IMR-90 (cell line): ENCODE measurements around the gene SLC39A2. TPM values are rescaled to one million over a fixed set of nuclear protein-coding genes. Genes with fewer than 3 reads are reported as not detected.
"Not testable (repeated sequence)": the region's sequence is repeated elsewhere in the genome, so short reads cannot be mapped to it uniquely, and the experiment has no call there.

Source experiments
- ATAC-seq: fragments of 200-7000 bp; cut with Tn5 transposase; 2 replicates; pipeline ENCODE4 v1.9.1; 2020; ENCODE audit warnings: low read depth, mild to moderate bottlenecking, moderate library complexity
- BruUV-seq: library from RNA; stranded (reverse); fragments of 400-500 nt; replicated peaks from 2 replicates; lab custom pipeline; 2021; lab: Mats Ljungman, UMichigan
- CTCF ChIA-PET: fragments of 300-600 bp; formaldehyde crosslinking; extraction: SDS; loops from one replicate; lab custom pipeline; 2021; ENCODE audit warnings: antibody characterized with exemption; lab: Yijun Ruan, JAX
- POLR2A ChIA-PET: fragments of 300-600 bp; sonication (Branson Sonifier 250); formaldehyde crosslinking; loops from one replicate; lab custom pipeline; 2022; ENCODE audit warnings: antibody characterized with exemption; ENCODE audit not compliant: unreplicated experiment; lab: Charles Lee
- DNase-seq: peaks from one replicate; pipeline ENCODE4 v3.0.0; 2013
- H2AFZ ChIP-seq: replicated peaks from 2 replicates; pipeline ENCODE3; 2013; ENCODE audit warnings: low read length, mild to moderate bottlenecking; ENCODE audit not compliant: poor library complexity
- H2AK5ac ChIP-seq: 2 replicates; pipeline ENCODE4 v1.6.1; 2013; ENCODE audit warnings: low read depth, low read length, inconsistent platforms
- H2AK9ac ChIP-seq: replicated peaks from 2 replicates; pipeline ENCODE3; 2013; ENCODE audit warnings: mild to moderate bottlenecking, low read depth, low read length, moderate library complexity; ENCODE audit not compliant: poor library complexity
- H2BK120ac ChIP-seq: 2 replicates; pipeline ENCODE4 v1.6.1; 2013; ENCODE audit warnings: low read depth, low read length, inconsistent platforms
- H2BK15ac ChIP-seq: 3 replicates; pipeline ENCODE4 v1.6.1; 2013; ENCODE audit warnings: low read depth, low read length, inconsistent platforms
- H2BK20ac ChIP-seq: 2 replicates; pipeline ENCODE4 v1.6.1; 2013; ENCODE audit warnings: low read depth, mild to moderate bottlenecking, inconsistent platforms, low read length, moderate library complexity
- H2BK5ac ChIP-seq: 2 replicates; pipeline ENCODE4 v1.6.1; 2013; ENCODE audit warnings: mild to moderate bottlenecking, low read depth, low read length, inconsistent platforms; ENCODE audit not compliant: poor library complexity, severe bottlenecking
- H3K14ac ChIP-seq: replicated peaks from 2 replicates; pipeline ENCODE4 v1.6.1; 2013; ENCODE audit warnings: low read depth, low read length, inconsistent platforms
- H3K18ac ChIP-seq: 2 replicates; pipeline ENCODE4 v1.6.1; 2013; ENCODE audit warnings: low read depth, low read length, control low read depth
- H3K23ac ChIP-seq: 2 replicates; pipeline ENCODE4 v1.6.1; 2013; ENCODE audit warnings: low read depth, low read length, inconsistent platforms
- H3K27ac ChIP-seq: 2 replicates; pipeline ENCODE4 v1.5.1; 2013; ENCODE audit warnings: mild to moderate bottlenecking, control low read depth, low read length; ENCODE audit not compliant: insufficient read depth
- H3K27me3 ChIP-seq: 2 replicates; pipeline ENCODE4 v1.6.1; 2013; ENCODE audit warnings: low read length; ENCODE audit not compliant: control insufficient read depth, insufficient read depth
- H3K36me3 ChIP-seq: 2 replicates; pipeline ENCODE4 v1.6.1; 2013; ENCODE audit warnings: low read length, mixed read lengths; ENCODE audit not compliant: control insufficient read depth, insufficient read depth
- H3K4ac ChIP-seq: 2 replicates; pipeline ENCODE4 v1.6.1; 2013; ENCODE audit warnings: low read depth, low read length, inconsistent platforms
- H3K4me1 ChIP-seq: 2 replicates; pipeline ENCODE4 v1.6.1; 2013; ENCODE audit warnings: low read length, mixed read lengths; ENCODE audit not compliant: control insufficient read depth, insufficient read depth
- H3K4me2 ChIP-seq: 2 replicates; pipeline ENCODE4 v1.6.1; 2013; ENCODE audit warnings: low read depth, mild to moderate bottlenecking, control low read depth, low read length, moderate library complexity
- H3K4me3 ChIP-seq: 2 replicates; pipeline ENCODE4 v1.5.1; 2013; ENCODE audit warnings: low read depth, mild to moderate bottlenecking, control low read depth, low read length, moderate library complexity; ENCODE audit not compliant: insufficient read depth
- H3K56ac ChIP-seq: 2 replicates; pipeline ENCODE4 v1.6.1; 2013; ENCODE audit warnings: low read length, inconsistent platforms; ENCODE audit not compliant: insufficient read depth; ENCODE audit errors: extremely low read depth
- H3K79me1 ChIP-seq, 2 experiments: 2 replicates each; pipeline ENCODE4 v1.6.1; 2013; ENCODE audit warnings: low read length in 2 of 2, inconsistent platforms in 1 of 2, low read depth in 1 of 2
- H3K9ac ChIP-seq: 2 replicates; pipeline ENCODE4 v1.6.1; 2013; ENCODE audit warnings: low read depth, low read length, control low read depth
- H3K9me1 ChIP-seq: 2 replicates; pipeline ENCODE4 v1.6.1; 2013; ENCODE audit warnings: low read length, inconsistent platforms; ENCODE audit not compliant: insufficient read depth
- H3K9me3 ChIP-seq: 2 replicates; pipeline ENCODE4 v1.6.1; 2013; ENCODE audit warnings: low read length; ENCODE audit not compliant: control insufficient read depth, insufficient read depth
- H4K20me1 ChIP-seq: 2 replicates; pipeline ENCODE4 v1.6.1; 2013; ENCODE audit warnings: low read length, inconsistent platforms; ENCODE audit not compliant: insufficient read depth
- H4K5ac ChIP-seq: 2 replicates; pipeline ENCODE4 v1.6.1; 2013; ENCODE audit warnings: mild to moderate bottlenecking, low read depth, low read length, control low read depth
- H4K8ac ChIP-seq, 2 experiments: 2 replicates each; pipeline ENCODE4 v1.6.1; 2013; ENCODE audit warnings: low read depth in 2 of 2, low read length in 2 of 2, control low read depth in 1 of 2, inconsistent platforms in 1 of 2
- H4K91ac ChIP-seq: 2 replicates; pipeline ENCODE4 v1.6.1; 2013; ENCODE audit warnings: low read depth, low read length, inconsistent platforms; ENCODE audit not compliant: insufficient read depth
- BHLHE40 ChIP-seq: fragments of 150-350 bp; IDR thresholded peaks from 2 replicates; pipeline ENCODE4 v1.6.1; 2016; ENCODE audit warnings: mild to moderate bottlenecking, low read depth, low read length
- CEBPB ChIP-seq: IDR thresholded peaks from 2 replicates; pipeline ENCODE4 v1.6.1; 2012; ENCODE audit warnings: low read depth, low read length, improper control_type of control experiment
- MXI1 ChIP-seq: IDR thresholded peaks from 2 replicates; pipeline ENCODE4 v1.6.1; 2012; ENCODE audit warnings: low read depth, mild to moderate bottlenecking, low read length, moderate library complexity, borderline replicate concordance
- WGBS, 2 experiments: methylation state at CpG; one replicate each; pipeline versions ENCODE4 v1.1.5 to v1.1.7; 2013; ENCODE audit warnings: missing lambda C conversion rate in 2 of 2; ENCODE audit not compliant: insufficient read length in 1 of 2; ENCODE audit errors: extremely low coverage in 2 of 2; 5-methylcytosine and 5-hydroxymethylcytosine counted together
- dilution Hi-C: fragments of 300-500 bp; cut with HindIII; formaldehyde crosslinking; loops from one replicate; pipeline ENCODE4 v1.14.3; 2018; ENCODE audit warnings: low sequenced_read_pairs; ENCODE audit not compliant: unreplicated experiment
- in situ Hi-C: fragments of 300-500 bp; cut with MboI; formaldehyde crosslinking; loops from 3 replicates; pipeline ENCODE4 v1.14.3; 2019; ENCODE audit warnings: low sequenced_read_pairs, inconsistent platforms, mixed read lengths
- intact Hi-C: fragments of 100-400 bp; cut with micrococcal nuclease; formaldehyde crosslinking; loops from 2 replicates; pipeline ENCODE4 v1.10.0; 2022
- polyA plus RNA-seq, 3 experiments: library from polyadenylated mRNA; depleted of rRNA; stranded (reverse); fragments of >200 nt; gene quantifications; 2 replicates each; pipeline ENCODE4 v1.2.3, GENCODE V29; 2012; ENCODE audit warnings: low replicate concordance in 1 of 3
- total RNA-seq: library from RNA; depleted of rRNA; stranded (reverse); fragments of >200 nt; gene quantifications from 2 replicates; pipeline ENCODE4 v1.2.3, GENCODE V29; 2012
- TF ChIP-seq, protein P1 (sequence below): fragments of 150-350 bp; IDR thresholded peaks from 2 replicates; pipeline ENCODE4 v1.6.1; 2016; ENCODE audit warnings: low read depth, mild to moderate bottlenecking, low read length, moderate library complexity, borderline replicate concordance

Gene SLC39A2
- total and polyA plus RNA-seq, 2 of the 4 experiments (the other 2 are of a cell fraction): not detected

DNA sequence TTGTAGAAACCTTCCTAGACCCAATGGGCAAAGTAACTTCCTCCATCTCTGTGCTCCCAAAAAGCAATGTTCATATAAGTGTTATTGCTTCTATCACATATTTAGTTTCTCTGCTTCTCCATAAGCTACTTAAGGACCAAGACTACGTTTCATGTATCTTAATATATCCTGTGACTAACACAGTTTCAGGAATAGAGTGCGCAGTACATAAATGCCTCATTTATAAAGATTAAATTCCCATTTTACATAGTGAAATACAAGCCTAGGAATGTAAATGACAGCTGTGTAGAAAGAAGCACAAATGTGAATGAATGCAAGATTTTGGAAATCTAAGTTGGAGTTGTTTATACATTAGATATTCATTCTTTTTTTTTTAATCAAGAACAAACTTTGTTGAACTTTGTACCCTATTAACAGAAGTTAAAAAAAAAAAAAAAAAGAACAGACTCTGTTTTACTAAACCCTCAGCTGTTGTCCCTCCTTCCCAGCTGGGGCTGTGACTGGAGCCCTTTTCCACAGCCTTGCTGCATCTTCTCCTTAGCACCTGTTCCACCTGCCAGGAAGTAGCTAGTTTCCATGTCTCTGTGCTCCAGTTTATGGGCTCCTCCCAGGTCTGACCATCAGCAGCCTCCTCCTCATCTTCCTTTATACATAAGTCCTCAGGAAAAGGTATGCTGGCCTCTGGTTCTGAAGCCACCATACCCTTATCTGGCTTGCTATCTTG, 16.3 kb upstream of the SLC39A2 start:
- in situ Hi-C loops: loop anchor here (25.0 kb wide), 1 partner anchor 646 kb away; the partner anchor contains the start of genes CCNB1IP1 and PARP2
- Histone ChIP-seq H3K4me1 (peaks cover 3% of the 10 kb centered on the region), H4K20me1 (no peaks in the 10 kb centered on the region), H3K79me1 (no peaks in the 10 kb centered on the region), H3K23ac (no peak overlapping the region), H3K36me3 (no peaks in the 10 kb centered on the region), H4K8ac (no peak overlapping the region), H2AFZ (no peak overlapping the region), H3K4ac (no peak overlapping the region), H3K56ac (no peak overlapping the region), H2BK120ac (no peak overlapping the region), H2BK5ac (no peak overlapping the region), H2BK15ac (no peak overlapping the region), H2BK20ac (no peak overlapping the region), H2AK9ac (no peak overlapping the region), H3K4me2 (no peak overlapping the region), H3K9me1 (peaks cover 5% of the 10 kb centered on the region; the same call in 1 of the 2 replicates), H3K9ac (no peak overlapping the region), H3K27ac (no peak overlapping the region), H2AK5ac (no peak overlapping the region), H3K18ac (no peak overlapping the region), H3K4me3 (no peak overlapping the region), H3K9me3 (no peaks in the 10 kb centered on the region), H4K5ac (no peak overlapping the region), H4K91ac (no peak overlapping the region), H3K14ac (no peak overlapping the region), H3K27me3 (peaks cover 2% of the 10 kb centered on the region; the same call in 1 of the 2 replicates)
- TF ChIP-seq MXI1 (no peak), CEBPB (no peak), BHLHE40 (no peak)
- TF ChIP-seq, protein P1, sequence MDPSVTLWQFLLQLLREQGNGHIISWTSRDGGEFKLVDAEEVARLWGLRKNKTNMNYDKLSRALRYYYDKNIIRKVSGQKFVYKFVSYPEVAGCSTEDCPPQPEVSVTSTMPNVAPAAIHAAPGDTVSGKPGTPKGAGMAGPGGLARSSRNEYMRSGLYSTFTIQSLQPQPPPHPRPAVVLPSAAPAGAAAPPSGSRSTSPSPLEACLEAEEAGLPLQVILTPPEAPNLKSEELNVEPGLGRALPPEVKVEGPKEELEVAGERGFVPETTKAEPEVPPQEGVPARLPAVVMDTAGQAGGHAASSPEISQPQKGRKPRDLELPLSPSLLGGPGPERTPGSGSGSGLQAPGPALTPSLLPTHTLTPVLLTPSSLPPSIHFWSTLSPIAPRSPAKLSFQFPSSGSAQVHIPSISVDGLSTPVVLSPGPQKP: no peak
- WGBS, 2 experiments: no CpG with 5 or more reads among the region's 2 CpGs
- CTCF ChIA-PET: interaction anchor here (1.9 kb wide), 1 partner anchor 13 kb away, joined by 5 read pairs; no protein-coding TSS in a partner anchor
- ATAC-seq (no peak), DNase-seq (no peak)
- POLR2A ChIA-PET: no interaction called here
- intact Hi-C loops: no loop called here
- BruUV-seq: no TSS peak
- dilution Hi-C loops: no loop called here

DNA sequence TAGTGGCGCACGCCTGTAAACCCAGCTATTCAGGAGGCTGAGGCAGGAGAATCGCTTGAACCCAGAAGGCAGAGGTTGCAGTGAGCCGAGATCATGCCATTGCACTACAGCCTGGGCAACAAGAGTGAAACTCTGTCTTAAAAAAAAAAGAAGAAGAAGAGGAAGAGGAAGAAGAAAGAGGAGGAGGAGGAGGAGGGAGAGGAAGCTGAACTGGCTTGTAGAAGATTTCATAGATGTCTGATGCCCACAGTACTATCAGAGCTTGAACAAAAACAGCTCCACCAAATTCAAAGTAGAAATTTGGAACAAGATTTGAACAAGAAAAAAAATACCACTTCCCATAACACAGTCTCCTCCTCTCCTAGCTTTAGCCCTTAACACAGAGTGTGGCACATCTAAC, 13.4 kb upstream of the SLC39A2 start:
- H3K9ac ChIP-seq, H3K56ac ChIP-seq, H4K91ac ChIP-seq, intact Hi-C loops, H2AK9ac ChIP-seq, H3K4me2 ChIP-seq, H2BK5ac ChIP-seq, H3K27me3 ChIP-seq, H3K18ac ChIP-seq, H3K36me3 ChIP-seq, ATAC-seq, H3K4me3 ChIP-seq, H2AK5ac ChIP-seq, H2AFZ ChIP-seq, H4K20me1 ChIP-seq, H4K8ac ChIP-seq, dilution Hi-C loops, H3K4ac ChIP-seq, H2BK15ac ChIP-seq, H2BK120ac ChIP-seq, BruUV-seq, DNase-seq, CTCF ChIA-PET, H3K9me3 ChIP-seq, H4K5ac ChIP-seq, H3K4me1 ChIP-seq, H3K23ac ChIP-seq, POLR2A ChIA-PET, H3K14ac ChIP-seq, H3K27ac ChIP-seq, H2BK20ac ChIP-seq: not testable (repeated sequence)
- peaks cover 6 to 12% of the 10 kb centered on the region in 2 experiments; a peak in 3 of 4 replicates for H3K79me1 ChIP-seq
- peaks cover 16% of the 10 kb centered on the region for H3K9me1 ChIP-seq
- in situ Hi-C loops: loop anchor here (25.0 kb wide), 1 partner anchor 648 kb away; the partner anchor contains the start of genes CCNB1IP1 and PARP2
- WGBS, 2 experiments: 100% methylated on average over 1 of the region's 4 CpGs; no CpG with 5 or more reads in 1 of the 2 experiments
